Non-pigmented ciliary epithelial cell (primary cell): ENCODE data around the gene HOMER2.
"Not testable (repeated sequence)": the region's sequence is repeated elsewhere in the genome, so short reads cannot be mapped to it uniquely, and the experiment has no call there.

Experiments
- DNase-seq: peaks from one replicate; pipeline ENCODE4 v3.0.0-alpha.2; 2010; ENCODE audit warnings: low read depth

HOMER2 gene

DNA sequence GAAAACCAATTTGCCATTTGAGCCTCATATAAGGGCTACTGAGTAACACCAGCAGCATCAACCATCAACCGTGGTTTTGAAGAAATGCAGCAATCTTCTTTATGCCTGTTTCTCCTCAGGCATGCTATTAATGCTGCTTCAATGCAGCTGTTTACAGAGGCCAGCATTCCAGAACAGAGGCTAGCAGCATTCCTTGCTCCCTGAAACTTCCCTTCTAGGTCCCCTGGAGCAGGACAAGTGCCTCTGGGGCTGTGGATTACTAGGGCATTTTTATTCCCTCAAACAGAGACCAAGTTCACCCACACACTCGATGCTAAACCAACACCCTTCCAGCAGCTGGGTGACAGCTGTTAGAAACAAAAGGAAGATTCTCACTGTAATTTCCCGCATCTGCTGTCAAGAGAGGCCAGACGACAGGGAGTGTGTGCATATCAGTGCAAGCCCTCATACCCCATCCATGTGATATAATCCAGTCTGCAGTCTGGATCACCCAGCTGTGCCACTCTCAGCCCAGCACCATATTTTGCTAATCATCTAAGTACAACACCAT lies 57.5 kb downstream of the HOMER2 start:
- peak; percentile 5 for DNase-seq

DNA sequence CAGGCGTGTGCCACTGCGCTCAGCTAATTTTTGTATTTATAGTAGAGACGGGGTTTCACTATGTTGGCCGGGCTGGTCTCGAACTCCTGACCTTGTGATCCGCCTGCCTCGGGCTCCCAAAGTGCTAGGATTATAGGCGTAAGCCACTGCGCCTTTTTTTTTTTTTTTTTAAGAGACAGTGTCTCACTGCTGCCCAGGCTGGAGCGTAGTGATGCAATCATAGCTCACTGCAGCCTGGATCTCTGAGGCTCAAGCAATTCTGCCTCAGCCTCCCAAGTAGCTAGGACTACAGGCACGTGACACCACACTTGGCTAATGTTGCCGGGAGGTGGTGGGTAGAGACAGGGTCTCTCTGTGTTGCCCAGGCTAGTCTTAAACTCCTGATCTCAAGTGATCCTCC lies 59.0 kb downstream of the HOMER2 start:
- not testable (repeated sequence) for DNase-seq

DNA sequence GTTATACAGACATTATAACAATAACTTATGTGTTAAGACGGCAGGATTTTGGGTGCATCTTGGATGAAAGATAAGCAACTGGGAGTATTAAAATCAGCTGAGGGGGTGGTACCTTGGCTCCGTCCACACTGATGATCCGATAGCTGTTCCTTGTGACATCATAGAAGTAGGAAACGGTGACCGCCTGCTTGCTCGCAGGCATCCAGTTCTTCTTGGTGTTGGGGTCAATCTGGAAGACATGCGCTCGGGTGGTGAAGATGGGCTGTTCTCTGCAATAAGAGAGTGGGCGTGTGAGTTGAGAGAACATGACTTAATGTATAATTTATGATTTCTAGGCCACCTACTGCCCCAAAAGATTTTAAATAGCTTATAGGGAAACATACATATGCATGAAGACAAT lies 59.9 kb downstream of the HOMER2 start:
- DNase-seq = no peak

DNA sequence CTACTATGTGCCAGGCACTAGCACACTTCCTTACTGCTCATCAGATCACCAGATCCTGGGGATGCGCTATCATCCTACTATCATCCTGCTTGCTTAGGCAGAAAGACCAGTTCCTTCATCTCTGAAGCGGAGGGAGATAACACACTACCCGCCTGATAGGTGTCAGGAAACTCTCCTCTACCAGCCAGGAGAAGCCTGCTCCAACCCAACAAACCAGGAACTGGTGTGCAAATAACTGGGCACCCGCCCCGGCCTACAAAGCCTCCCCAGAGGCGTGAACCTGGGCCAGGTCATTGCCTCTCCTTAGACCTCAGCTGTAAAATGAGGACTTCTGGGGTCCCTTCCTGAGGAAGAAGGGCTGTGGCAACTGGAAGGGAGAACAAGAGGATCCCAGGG lies 61.5 kb downstream of the HOMER2 start:
- DNase-seq = no peak

GRCh38 chr15:82890338-82890994 lies 62.1 kb downstream of the HOMER2 start:
- no peak for DNase-seq

- no peak for DNase-seq
These were observed 70.1 kb downstream of the HOMER2 start for GRCh38 chr15:82882273-82882928.

DNA sequence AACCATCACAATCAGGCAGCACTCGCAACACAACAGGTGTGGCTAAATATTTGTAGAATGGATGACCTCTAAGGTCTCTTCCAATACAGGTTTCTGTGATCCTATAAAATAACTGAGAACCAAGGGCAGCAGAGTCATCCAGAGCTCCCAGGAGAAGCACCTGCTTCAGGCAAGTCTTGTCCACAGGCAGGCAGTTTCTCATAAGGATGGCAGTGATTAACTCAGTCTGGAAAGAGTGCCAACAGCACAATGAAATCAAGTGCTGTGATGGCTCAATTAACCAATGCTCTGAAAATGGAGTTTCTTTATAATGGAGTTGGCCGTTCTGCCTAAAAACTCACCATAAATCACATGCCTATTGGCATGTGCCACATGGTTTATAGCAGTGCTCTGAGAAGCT lies 70.8 kb downstream of the HOMER2 start:
- DNase-seq = no peak

- no peak for DNase-seq
These were observed 71.8 kb downstream of the HOMER2 start for GRCh38 chr15:82880704-82881103.

- no peak for DNase-seq
These were observed 74.2 kb downstream of the HOMER2 start for GRCh38 chr15:82878325-82878724.

- no peak for DNase-seq
These were observed 74.7 kb downstream of the HOMER2 start for GRCh38 chr15:82877825-82878224.

DNA sequence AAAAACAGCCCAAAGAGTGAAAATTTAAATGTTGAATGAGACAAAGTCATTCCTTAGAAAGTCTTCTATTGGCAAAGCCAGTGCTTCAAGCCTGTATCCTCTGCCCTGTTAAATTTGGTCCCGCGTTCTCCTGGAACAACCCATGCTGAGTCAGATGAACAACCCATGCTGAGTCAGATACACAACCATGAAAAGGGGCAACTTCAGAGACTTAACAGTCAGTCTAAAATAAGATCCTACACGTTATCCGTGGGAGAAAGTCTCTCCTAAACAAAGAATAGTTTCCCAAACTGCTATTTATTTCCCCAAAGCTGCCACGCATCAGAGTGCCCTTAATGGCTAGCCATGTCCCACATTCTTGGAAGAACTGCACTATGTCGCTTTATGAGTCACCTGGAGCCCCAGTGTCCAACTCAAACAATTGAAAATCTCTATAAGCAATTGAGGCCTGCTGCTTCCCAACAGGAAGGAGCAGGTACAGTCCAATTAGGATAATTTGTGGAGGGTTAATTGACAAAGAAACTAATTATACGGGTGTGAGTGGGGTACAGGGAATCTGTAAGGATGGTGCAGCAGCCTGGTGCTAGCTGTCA lies 77.0 kb downstream of the HOMER2 start:
- DNase-seq = no peak

- no peak for DNase-seq
These were observed 77.6 kb downstream of the HOMER2 start for GRCh38 chr15:82874961-82875360.

- DNase-seq = no peak
These were observed 78.3 kb downstream of the HOMER2 start for GRCh38 chr15:82874267-82874666.

- DNase-seq = no peak
These were observed 79.4 kb downstream of the HOMER2 start for GRCh38 chr15:82873000-82873680.

GRCh38 chr15:82871832-82872484 lies 80.6 kb downstream of the HOMER2 start:
- DNase-seq = no peak

- DNase-seq = no peak
These were observed 81.2 kb downstream of the HOMER2 start for GRCh38 chr15:82871358-82871757.

DNA sequence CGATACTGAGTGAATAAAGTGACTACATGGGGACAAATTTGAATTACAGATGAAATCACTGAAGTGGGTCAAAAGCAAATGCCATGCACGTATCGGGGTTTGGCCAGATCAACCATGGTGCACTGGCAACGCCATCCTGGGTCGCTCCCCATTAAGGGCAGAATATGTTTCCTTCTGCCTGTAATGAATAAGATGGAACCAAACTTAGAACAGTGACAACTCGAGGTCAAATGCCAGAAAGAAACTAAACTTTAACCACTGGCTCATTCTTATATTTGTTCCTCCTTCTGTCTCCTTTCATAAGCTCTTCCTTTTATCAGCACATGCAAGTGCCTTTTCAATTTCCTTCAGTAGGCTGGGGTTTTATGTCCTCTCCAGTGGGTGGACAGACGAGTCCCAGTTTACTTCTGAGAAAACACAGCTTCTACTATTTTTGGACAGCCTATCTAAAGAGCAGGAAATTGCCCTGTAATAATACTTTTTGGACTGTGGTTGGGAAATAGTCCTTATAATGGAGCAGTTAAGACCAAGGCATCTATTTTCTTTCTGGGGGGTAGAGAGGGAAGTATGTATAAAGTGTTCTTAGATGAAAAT lies 81.7 kb downstream of the HOMER2 start:
- DNase-seq = no peak

- DNase-seq = not testable (repeated sequence)
These were observed 86.5 kb downstream of the HOMER2 start for GRCh38 chr15:82865981-82866380.

DNA sequence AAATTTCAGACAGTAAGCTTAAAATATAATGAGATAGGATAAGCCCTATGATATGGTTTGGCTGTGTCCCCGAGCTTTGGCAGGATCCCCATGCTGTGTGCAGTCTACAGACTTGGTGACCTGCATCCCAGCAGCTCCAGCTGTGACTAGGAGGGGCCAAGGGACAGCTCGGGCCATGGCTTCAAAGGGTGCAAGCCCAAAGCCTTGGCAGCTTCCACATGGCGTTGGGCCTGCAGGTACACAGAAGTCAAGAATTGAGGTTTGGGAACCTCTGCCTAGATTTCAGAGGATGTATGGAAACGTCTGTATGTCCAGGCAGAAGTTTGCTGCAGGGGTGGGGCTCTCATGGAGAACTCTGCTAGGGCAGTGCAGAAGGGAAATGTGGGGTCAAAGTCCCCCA lies 86.9 kb downstream of the HOMER2 start:
- DNase-seq = not testable (repeated sequence)

DNA sequence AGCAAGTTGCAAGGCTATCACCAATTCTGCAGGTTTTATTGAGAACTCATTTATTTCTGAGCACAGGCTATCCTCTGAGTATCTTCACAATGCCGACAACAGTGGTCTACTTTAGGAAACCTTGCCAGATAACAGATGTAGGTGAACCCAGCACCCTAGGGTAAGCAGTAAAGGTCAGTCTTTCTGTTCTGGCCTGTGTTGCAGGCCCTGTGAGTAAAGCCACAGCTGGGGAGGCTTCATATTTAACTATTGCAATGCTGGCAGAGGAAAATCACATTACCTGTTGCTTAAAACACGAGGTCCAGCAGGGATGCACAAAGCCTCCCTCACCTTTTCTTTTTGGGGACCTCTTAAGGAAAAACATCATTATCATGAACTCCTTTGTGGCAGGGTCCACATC lies 87.6 kb downstream of the HOMER2 start:
- DNase-seq = no peak

DNA sequence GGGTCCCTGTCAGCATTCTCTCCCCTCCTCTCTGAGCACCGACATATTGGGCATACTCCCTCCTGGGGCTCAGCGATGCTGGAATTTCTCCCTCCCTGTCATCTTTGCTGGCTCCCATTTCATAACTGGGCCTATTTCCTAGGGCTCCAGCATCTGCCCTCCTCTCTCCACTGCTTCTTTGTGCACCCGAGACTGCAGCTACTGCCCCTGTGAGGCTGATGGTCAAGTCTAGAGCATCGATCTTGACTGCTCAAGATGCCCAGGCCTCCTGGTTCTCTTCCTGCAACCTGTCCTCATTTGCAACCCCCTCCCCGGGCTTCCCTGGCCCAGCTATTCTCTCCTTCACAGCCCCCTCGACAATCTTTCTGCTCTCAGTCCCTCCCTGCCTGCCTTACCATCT lies 89.6 kb downstream of the HOMER2 start:
- DNase-seq = no peak

DNA sequence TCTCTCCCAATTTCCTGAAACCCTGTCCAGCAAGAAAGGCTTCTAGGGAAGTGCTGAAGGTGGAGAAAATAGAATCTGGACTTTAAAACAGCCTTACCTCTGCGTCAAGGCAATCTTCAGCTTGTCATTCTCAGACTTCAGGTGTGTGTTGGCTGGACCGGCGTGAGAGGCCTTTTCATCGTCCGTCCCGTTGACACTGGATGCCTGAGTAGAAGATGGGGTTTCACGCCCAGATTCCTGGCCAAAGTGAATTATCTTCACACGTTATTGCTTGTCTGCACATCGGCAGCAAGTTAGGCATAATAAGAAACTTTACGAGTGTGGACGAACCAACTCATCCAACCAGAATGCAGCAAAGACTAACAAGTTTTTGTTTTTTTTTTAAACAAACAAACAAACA lies 93.6 kb downstream of the HOMER2 start:
- no peak for DNase-seq
